IMR-90 (cell line): ENCODE results near the gene TRAPPC3. TPM values are rescaled to one million over a fixed set of nuclear protein-coding genes. Genes with fewer than 3 reads are reported as not detected.

Source experiments
- ATAC-seq: fragments of 200-7000 bp; cut with Tn5 transposase; 2 replicates; pipeline ENCODE4 v1.9.1; 2020; ENCODE audit warnings: low read depth, mild to moderate bottlenecking, moderate library complexity
- BruUV-seq: library from RNA; stranded (reverse); fragments of 400-500 nt; replicated peaks from 2 replicates; lab custom pipeline; 2021; lab: Mats Ljungman, UMichigan
- CTCF ChIA-PET: fragments of 300-600 bp; formaldehyde crosslinking; extraction: SDS; loops from one replicate; lab custom pipeline; 2021; ENCODE audit warnings: antibody characterized with exemption; lab: Yijun Ruan, JAX
- POLR2A ChIA-PET: fragments of 300-600 bp; sonication (Branson Sonifier 250); formaldehyde crosslinking; loops from one replicate; lab custom pipeline; 2022; ENCODE audit warnings: antibody characterized with exemption; ENCODE audit not compliant: unreplicated experiment; lab: Charles Lee
- DNase-seq: peaks from one replicate; pipeline ENCODE4 v3.0.0; 2013
- H2AFZ ChIP-seq: replicated peaks from 2 replicates; pipeline ENCODE3; 2013; ENCODE audit warnings: low read length, mild to moderate bottlenecking; ENCODE audit not compliant: poor library complexity
- H2AK5ac ChIP-seq: 2 replicates; pipeline ENCODE4 v1.6.1; 2013; ENCODE audit warnings: low read depth, low read length, inconsistent platforms
- H2AK9ac ChIP-seq: replicated peaks from 2 replicates; pipeline ENCODE3; 2013; ENCODE audit warnings: mild to moderate bottlenecking, low read depth, low read length, moderate library complexity; ENCODE audit not compliant: poor library complexity
- H2BK120ac ChIP-seq: 2 replicates; pipeline ENCODE4 v1.6.1; 2013; ENCODE audit warnings: low read depth, low read length, inconsistent platforms
- H2BK15ac ChIP-seq: 3 replicates; pipeline ENCODE4 v1.6.1; 2013; ENCODE audit warnings: low read depth, low read length, inconsistent platforms
- H2BK20ac ChIP-seq: 2 replicates; pipeline ENCODE4 v1.6.1; 2013; ENCODE audit warnings: low read depth, mild to moderate bottlenecking, inconsistent platforms, low read length, moderate library complexity
- H2BK5ac ChIP-seq: 2 replicates; pipeline ENCODE4 v1.6.1; 2013; ENCODE audit warnings: mild to moderate bottlenecking, low read depth, low read length, inconsistent platforms; ENCODE audit not compliant: poor library complexity, severe bottlenecking
- H3K14ac ChIP-seq: replicated peaks from 2 replicates; pipeline ENCODE4 v1.6.1; 2013; ENCODE audit warnings: low read depth, low read length, inconsistent platforms
- H3K18ac ChIP-seq: 2 replicates; pipeline ENCODE4 v1.6.1; 2013; ENCODE audit warnings: low read depth, low read length, control low read depth
- H3K23ac ChIP-seq: 2 replicates; pipeline ENCODE4 v1.6.1; 2013; ENCODE audit warnings: low read depth, low read length, inconsistent platforms
- H3K27ac ChIP-seq: 2 replicates; pipeline ENCODE4 v1.5.1; 2013; ENCODE audit warnings: mild to moderate bottlenecking, control low read depth, low read length; ENCODE audit not compliant: insufficient read depth
- H3K27me3 ChIP-seq: 2 replicates; pipeline ENCODE4 v1.6.1; 2013; ENCODE audit warnings: low read length; ENCODE audit not compliant: control insufficient read depth, insufficient read depth
- H3K36me3 ChIP-seq: 2 replicates; pipeline ENCODE4 v1.6.1; 2013; ENCODE audit warnings: low read length, mixed read lengths; ENCODE audit not compliant: control insufficient read depth, insufficient read depth
- H3K4ac ChIP-seq: 2 replicates; pipeline ENCODE4 v1.6.1; 2013; ENCODE audit warnings: low read depth, low read length, inconsistent platforms
- H3K4me1 ChIP-seq: 2 replicates; pipeline ENCODE4 v1.6.1; 2013; ENCODE audit warnings: low read length, mixed read lengths; ENCODE audit not compliant: control insufficient read depth, insufficient read depth
- H3K4me2 ChIP-seq: 2 replicates; pipeline ENCODE4 v1.6.1; 2013; ENCODE audit warnings: low read depth, mild to moderate bottlenecking, control low read depth, low read length, moderate library complexity
- H3K4me3 ChIP-seq: 2 replicates; pipeline ENCODE4 v1.5.1; 2013; ENCODE audit warnings: low read depth, mild to moderate bottlenecking, control low read depth, low read length, moderate library complexity; ENCODE audit not compliant: insufficient read depth
- H3K56ac ChIP-seq: 2 replicates; pipeline ENCODE4 v1.6.1; 2013; ENCODE audit warnings: low read length, inconsistent platforms; ENCODE audit not compliant: insufficient read depth; ENCODE audit errors: extremely low read depth
- H3K79me1 ChIP-seq, 2 experiments: 2 replicates each; pipeline ENCODE4 v1.6.1; 2013; ENCODE audit warnings: low read length in 2 of 2, inconsistent platforms in 1 of 2, low read depth in 1 of 2
- H3K9ac ChIP-seq: 2 replicates; pipeline ENCODE4 v1.6.1; 2013; ENCODE audit warnings: low read depth, low read length, control low read depth
- H3K9me1 ChIP-seq: 2 replicates; pipeline ENCODE4 v1.6.1; 2013; ENCODE audit warnings: low read length, inconsistent platforms; ENCODE audit not compliant: insufficient read depth
- H3K9me3 ChIP-seq: 2 replicates; pipeline ENCODE4 v1.6.1; 2013; ENCODE audit warnings: low read length; ENCODE audit not compliant: control insufficient read depth, insufficient read depth
- H4K20me1 ChIP-seq: 2 replicates; pipeline ENCODE4 v1.6.1; 2013; ENCODE audit warnings: low read length, inconsistent platforms; ENCODE audit not compliant: insufficient read depth
- H4K5ac ChIP-seq: 2 replicates; pipeline ENCODE4 v1.6.1; 2013; ENCODE audit warnings: mild to moderate bottlenecking, low read depth, low read length, control low read depth
- H4K8ac ChIP-seq, 2 experiments: 2 replicates each; pipeline ENCODE4 v1.6.1; 2013; ENCODE audit warnings: low read depth in 2 of 2, low read length in 2 of 2, control low read depth in 1 of 2, inconsistent platforms in 1 of 2
- H4K91ac ChIP-seq: 2 replicates; pipeline ENCODE4 v1.6.1; 2013; ENCODE audit warnings: low read depth, low read length, inconsistent platforms; ENCODE audit not compliant: insufficient read depth
- MAZ ChIP-seq: IDR thresholded peaks from 2 replicates; pipeline ENCODE4 v1.6.1; 2012; ENCODE audit warnings: low read depth, mild to moderate bottlenecking, low read length, improper control_type of control experiment, moderate library complexity, borderline replicate concordance
- POLR2A ChIP-seq: IDR thresholded peaks from 2 replicates; pipeline ENCODE4 v1.6.1; 2012; ENCODE audit warnings: mild to moderate bottlenecking, low read depth, low read length
- WGBS, 2 experiments: methylation state at CpG; one replicate each; pipeline versions ENCODE4 v1.1.5 to v1.1.7; 2013; ENCODE audit warnings: missing lambda C conversion rate in 2 of 2; ENCODE audit not compliant: insufficient read length in 1 of 2; ENCODE audit errors: extremely low coverage in 2 of 2; 5-methylcytosine and 5-hydroxymethylcytosine counted together
- dilution Hi-C: fragments of 300-500 bp; cut with HindIII; formaldehyde crosslinking; loops from one replicate; pipeline ENCODE4 v1.14.3; 2018; ENCODE audit warnings: low sequenced_read_pairs; ENCODE audit not compliant: unreplicated experiment
- in situ Hi-C: fragments of 300-500 bp; cut with MboI; formaldehyde crosslinking; loops from 3 replicates; pipeline ENCODE4 v1.14.3; 2019; ENCODE audit warnings: low sequenced_read_pairs, inconsistent platforms, mixed read lengths
- intact Hi-C: fragments of 100-400 bp; cut with micrococcal nuclease; formaldehyde crosslinking; loops from 2 replicates; pipeline ENCODE4 v1.10.0; 2022
- polyA plus RNA-seq, 3 experiments: library from polyadenylated mRNA; depleted of rRNA; stranded (reverse); fragments of >200 nt; gene quantifications; 2 replicates each; pipeline ENCODE4 v1.2.3, GENCODE V29; 2012; ENCODE audit warnings: low replicate concordance in 1 of 3
- total RNA-seq: library from RNA; depleted of rRNA; stranded (reverse); fragments of >200 nt; gene quantifications from 2 replicates; pipeline ENCODE4 v1.2.3, GENCODE V29; 2012

TRAPPC3 gene
- total and polyA plus RNA-seq, 2 of the 4 experiments (the other 2 are of a cell fraction), result 76.0 to 77.8 TPM

- Histone ChIP-seq H3K27ac (peak overlapping the region; percentile 7), H3K27me3 (no peaks in the 10 kb centered on the region), H2AK9ac (peak overlapping the region; percentile 26), H2BK5ac (no peak overlapping the region), H2BK20ac (no peak overlapping the region), H3K9ac (no peak overlapping the region), H3K23ac (no peak overlapping the region), H4K20me1 (no peaks in the 10 kb centered on the region; the same call in 1 of the 2 replicates), H3K79me1 (no peaks in the 10 kb centered on the region), H3K9me1 (peaks cover 7% of the 10 kb centered on the region; the same call in 1 of the 2 replicates), H2AFZ (peak overlapping the region; percentile 86), H3K4ac (peak overlapping the region; percentile 26; the same call in 1 of the 2 replicates), H4K91ac (no peak overlapping the region; the same call in 1 of the 2 replicates), H3K9me3 (no peaks in the 10 kb centered on the region), H2BK120ac (peak overlapping the region; percentile 20), H3K4me1 (peaks cover 13% of the 10 kb centered on the region), H3K36me3 (no peaks in the 10 kb centered on the region), H3K18ac (no peak overlapping the region), H4K5ac (0 out of 2 replicates have a peak overlapping the region, but pooled peaks have one; percentile 1), H3K14ac (0 out of 2 replicates have a peak overlapping the region, but pooled peaks have one; percentile 2), H3K4me2 (no peak overlapping the region), H3K4me3 (no peak overlapping the region), H4K8ac (peak overlapping the region; percentile 52 to 63; a peak in 3 of 4 replicates), H2AK5ac (no peak overlapping the region), H3K56ac (no peak overlapping the region), H2BK15ac (no peak overlapping the region)
- intact Hi-C loops (no loop called here), in situ Hi-C loops (loop anchor here (25.0 kb wide), 1 partner anchor 297 kb away; no protein-coding TSS in a partner anchor), dilution Hi-C loops (no loop called here)
- ChIA-PET POLR2A (no interaction called here), CTCF (interaction anchor here (1.6 kb wide), 1 partner anchor 19 kb away, joined by 7 read pairs; no protein-coding TSS in a partner anchor)
- peak; percentile 64 for ATAC-seq
- BruUV-seq, result no TSS peak
- WGBS, 2 experiments, result 32% methylated on average over 8 of the region's 18 CpGs; no CpG with 5 or more reads in 1 of the 2 experiments
- TF ChIP-seq MAZ (peak; percentile 23; the same call in 1 of the 2 replicates), POLR2A (no peak)
- DNase-seq, result peak; percentile 37
Observed at GRCh38 chr1:36115200-36115669, 34.1 kb downstream of the TRAPPC3 start.
